ENCODE data around the gene MTUS2.

GRCh38 chr13:29524641-29525040 is 704.5 kb downstream of the MTUS2 start:
- TF ChIP-seq CTCF (conservative IDR thresholded peaks at IDR 0.05; ENCODE audit: low read depth in 2 of 2) = no peak
- TF ChIP-seq JUNB (IDR thresholded peaks at IDR 0.05; ENCODE audit: unreplicated experiment) = no peak
